GM12878 (cell line): ENCODE results near the gene SNAPC4.

Experiments used
- RAD21 ChIP-seq: IDR thresholded peaks from 2 replicates; pipeline ENCODE4 v1.6.1; 2011; ENCODE audit warnings: mild to moderate bottlenecking, low read depth, low read length, moderate library complexity; ENCODE audit not compliant: insufficient read depth
- RBBP5 ChIP-seq: fragments of 200-600 bp; sonication (generic); conservative IDR thresholded peaks from 2 replicates; pipeline ENCODE4 v1.6.1; 2016
- TAF1 ChIP-seq: IDR thresholded peaks from 2 replicates; pipeline ENCODE4 v1.6.1; 2011; ENCODE audit warnings: mild to moderate bottlenecking, low read depth, low read length, borderline replicate concordance
- TF ChIP-seq, protein P1 (sequence below), 3 experiments: IDR thresholded peaks in 2 of 3; conservative IDR thresholded peaks in 1 of 3; 2 replicates each; pipeline ENCODE4 v1.5.1; 2011; ENCODE audit warnings: low read depth in 3 of 3, low read length in 3 of 3, mild to moderate bottlenecking in 3 of 3, control low read depth in 2 of 3, moderate library complexity in 2 of 3, inconsistent platforms in 1 of 3, mixed read lengths in 1 of 3; ENCODE audit not compliant: control insufficient read depth in 2 of 3, insufficient read depth in 1 of 3; ENCODE audit errors: extremely low read depth in 1 of 3

DNA sequence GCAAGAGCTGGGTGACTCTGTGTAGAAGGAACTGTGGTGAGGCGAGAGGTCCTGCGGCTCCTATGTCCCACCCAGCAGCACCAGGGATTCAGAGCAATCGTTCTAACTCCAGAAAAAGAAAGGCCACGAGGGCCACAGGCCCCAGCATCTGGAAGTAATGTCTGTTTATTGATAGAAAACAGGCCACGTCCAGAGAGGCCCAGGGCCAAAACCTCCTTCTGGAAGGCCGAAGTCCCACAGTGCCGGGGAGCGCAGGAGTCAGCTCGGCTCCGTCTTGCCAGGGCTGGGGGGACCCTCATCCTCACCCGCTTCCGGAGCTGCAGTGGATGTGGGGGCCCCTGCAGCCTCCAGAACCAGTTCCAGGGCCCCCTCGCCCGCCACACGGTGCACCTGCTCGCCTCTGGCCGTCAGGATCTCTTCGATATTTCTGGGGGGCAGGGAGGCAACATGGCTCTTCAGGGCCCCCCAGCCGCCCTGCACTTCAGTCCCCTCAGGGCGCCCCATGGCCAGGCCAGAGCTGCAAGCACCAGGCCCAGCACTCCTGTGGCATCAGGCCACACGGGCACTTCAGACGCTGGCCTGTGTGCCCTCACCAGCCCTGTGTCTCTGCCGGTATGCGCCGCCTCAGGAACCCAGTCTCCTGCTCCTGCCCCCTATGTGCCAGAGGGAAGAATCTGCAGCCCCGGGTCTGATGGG lies 38.1 kb downstream of the SNAPC4 start:
- TF ChIP-seq, protein P1, sequence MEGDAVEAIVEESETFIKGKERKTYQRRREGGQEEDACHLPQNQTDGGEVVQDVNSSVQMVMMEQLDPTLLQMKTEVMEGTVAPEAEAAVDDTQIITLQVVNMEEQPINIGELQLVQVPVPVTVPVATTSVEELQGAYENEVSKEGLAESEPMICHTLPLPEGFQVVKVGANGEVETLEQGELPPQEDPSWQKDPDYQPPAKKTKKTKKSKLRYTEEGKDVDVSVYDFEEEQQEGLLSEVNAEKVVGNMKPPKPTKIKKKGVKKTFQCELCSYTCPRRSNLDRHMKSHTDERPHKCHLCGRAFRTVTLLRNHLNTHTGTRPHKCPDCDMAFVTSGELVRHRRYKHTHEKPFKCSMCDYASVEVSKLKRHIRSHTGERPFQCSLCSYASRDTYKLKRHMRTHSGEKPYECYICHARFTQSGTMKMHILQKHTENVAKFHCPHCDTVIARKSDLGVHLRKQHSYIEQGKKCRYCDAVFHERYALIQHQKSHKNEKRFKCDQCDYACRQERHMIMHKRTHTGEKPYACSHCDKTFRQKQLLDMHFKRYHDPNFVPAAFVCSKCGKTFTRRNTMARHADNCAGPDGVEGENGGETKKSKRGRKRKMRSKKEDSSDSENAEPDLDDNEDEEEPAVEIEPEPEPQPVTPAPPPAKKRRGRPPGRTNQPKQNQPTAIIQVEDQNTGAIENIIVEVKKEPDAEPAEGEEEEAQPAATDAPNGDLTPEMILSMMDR (IDR thresholded peaks at IDR 0.05 in 2 of 3, conservative IDR thresholded peaks at IDR 0.05 in 1 of 3; ENCODE audit: control insufficient read depth in 2 of 3, extremely low read depth in 1 of 3, insufficient read depth in 1 of 3, low read depth in 3 of 3, low read length in 3 of 3): no peak
- TF ChIP-seq RBBP5: no peak
- TF ChIP-seq TAF1: no peak
- TF ChIP-seq RAD21: no peak
